ENCODE data around the gene DNAJC28.
"Not testable (repeated sequence)": the region's sequence is repeated elsewhere in the genome, so short reads cannot be mapped to it uniquely, and the experiment has no call there.

DNAJC28 gene

GRCh38 chr21:33491373-33492102 lies at the start of gene DNAJC28:
Gene DNAJC28 (minus strand): TSS chr21:33491716. CDS start chr21:33489393, 2,323 bp downstream.
- DNase-seq (ENCODE audit: low spot score): peak; percentile 97

GRCh38 chr21:33541105-33541711 lies 49.7 kb upstream of the DNAJC28 start:
- DNase-seq (ENCODE audit: low spot score): peak; percentile 65

DNA sequence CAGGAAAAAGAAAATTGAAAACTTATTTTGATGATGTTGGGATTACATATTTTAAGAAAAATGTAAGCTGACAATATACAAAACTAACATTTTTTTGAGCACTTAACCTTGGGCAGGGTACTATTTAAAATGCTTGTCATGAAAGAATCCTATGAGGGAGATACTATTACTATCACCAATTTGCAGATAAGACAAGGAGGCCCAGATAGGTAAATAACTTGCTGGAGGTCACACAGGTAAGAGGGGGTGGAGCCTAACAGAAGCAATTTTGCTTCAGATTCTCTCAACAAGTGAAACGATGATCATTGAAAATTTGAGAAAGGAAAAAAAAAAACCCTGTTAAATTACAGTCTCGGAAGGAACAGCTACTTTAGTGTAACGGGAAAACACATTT lies 49.2 kb upstream of the DNAJC28 start:
- peak; percentile 32 for DNase-seq (ENCODE audit: low spot score)

DNA sequence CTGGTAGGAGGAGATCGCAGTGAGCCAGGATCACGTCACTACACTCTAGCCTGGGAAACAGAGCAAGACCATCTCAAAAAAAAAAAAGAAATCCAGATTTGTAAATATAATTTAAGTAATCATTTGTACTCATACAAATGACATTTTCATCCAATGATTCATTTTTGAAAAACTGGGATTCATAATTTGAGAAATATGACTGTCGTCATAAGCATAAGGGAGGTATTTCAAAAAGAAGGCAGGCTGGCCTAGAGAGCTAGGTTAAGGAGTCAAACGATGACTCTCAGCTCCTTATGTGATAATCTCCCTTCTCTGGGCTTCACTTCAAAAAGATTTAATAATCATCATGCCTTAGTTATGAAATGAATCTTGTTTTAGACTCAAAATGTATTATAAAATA lies 48.1 kb upstream of the DNAJC28 start:
- DNase-seq (ENCODE audit: low spot score): no peak

- no peak for DNase-seq (ENCODE audit: low spot score)
These were observed 45.7 kb upstream of the DNAJC28 start for GRCh38 chr21:33537212-33537611.

DNA sequence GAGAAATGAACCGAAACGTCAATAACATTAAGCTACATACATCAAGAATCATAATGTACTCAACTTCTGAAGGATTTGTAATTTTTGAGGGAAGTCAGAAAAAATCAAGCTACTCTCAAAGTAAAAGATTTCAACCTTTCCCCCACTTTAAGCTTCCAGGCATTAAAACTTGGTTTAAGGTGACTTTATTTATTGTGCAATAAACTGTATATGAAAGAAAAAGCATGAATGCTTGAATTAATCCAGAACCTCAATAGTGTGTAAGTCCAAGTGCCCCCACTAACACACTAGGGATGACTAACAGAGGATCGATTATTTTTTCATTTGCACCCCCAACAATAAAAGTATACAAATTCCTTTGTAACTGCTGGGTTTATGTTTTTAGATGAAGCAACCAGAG lies 39.5 kb upstream of the DNAJC28 start:
- no peak for DNase-seq (ENCODE audit: low spot score)

- DNase-seq (ENCODE audit: low spot score): no peak
These were observed 31.4 kb upstream of the DNAJC28 start for GRCh38 chr21:33522953-33523349.

GRCh38 chr21:33522297-33522952 lies 30.9 kb upstream of the DNAJC28 start:
- no peak for DNase-seq (ENCODE audit: low spot score)

DNA sequence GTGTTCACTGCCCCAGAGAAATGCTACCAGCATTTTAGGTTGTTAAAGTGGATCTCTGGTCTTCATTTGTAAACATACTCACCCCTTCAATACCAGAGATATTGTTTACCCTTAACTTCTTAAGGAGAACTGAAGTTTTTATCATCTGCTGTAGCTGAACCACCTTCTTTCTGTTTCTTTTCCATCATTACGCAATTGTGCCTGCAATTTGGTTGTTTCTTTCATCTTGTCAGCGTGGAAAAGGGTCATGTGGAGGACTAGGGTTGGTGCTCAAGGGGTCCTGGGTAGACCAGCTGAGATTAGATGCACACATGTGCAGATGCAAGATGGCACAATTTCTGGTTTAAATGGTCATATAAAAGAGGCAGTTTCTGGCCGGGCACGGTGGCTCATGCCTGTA lies 27.4 kb upstream of the DNAJC28 start:
- DNase-seq (ENCODE audit: low spot score): no peak

DNA sequence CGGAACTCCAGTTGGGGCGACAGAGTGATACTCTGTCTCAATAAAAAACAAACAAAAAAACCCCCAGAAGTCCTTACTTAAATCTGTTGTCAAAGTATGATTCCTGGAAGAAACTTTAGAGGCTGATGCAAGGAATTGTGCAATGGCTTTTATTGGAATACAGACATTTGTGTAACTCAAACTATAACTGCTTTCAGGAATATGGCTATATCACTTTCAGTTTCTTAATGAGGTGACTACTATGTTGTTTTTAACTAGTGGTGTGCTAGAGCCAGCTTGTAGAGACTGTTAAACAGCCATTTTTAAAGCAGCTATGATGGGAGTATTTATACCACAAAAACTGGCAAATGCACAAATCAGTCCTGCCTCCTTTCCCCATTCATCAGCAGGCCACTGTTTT lies 22.7 kb upstream of the DNAJC28 start:
- no peak for DNase-seq (ENCODE audit: low spot score)

GRCh38 chr21:33512481-33512880 lies 21.0 kb upstream of the DNAJC28 start:
- DNase-seq (ENCODE audit: low spot score): no peak

- DNase-seq (ENCODE audit: low spot score): no peak
These were observed 20.1 kb upstream of the DNAJC28 start for GRCh38 chr21:33511639-33512038.

GRCh38 chr21:33510826-33511225 lies 19.3 kb upstream of the DNAJC28 start:
- no peak for DNase-seq (ENCODE audit: low spot score)

DNA sequence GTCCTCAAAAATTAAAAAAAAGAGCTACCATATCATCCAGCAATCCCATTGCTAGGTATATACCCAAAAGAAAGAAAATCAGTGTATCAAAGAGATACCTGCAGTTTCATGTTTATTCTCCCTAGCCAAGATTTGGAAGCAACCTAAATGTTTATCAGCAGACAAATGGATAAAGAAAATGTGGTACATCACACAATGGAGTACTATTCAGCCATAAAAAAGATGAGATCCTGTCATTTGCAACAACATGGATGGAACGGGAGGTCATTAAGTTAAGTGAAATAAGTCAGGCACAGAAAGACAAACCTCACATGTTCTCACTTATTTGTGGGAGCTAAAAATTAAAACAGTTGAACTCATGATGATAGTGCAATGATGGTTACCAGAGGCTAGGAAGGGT lies 15.5 kb upstream of the DNAJC28 start:
- DNase-seq (ENCODE audit: low spot score): not testable (repeated sequence)

DNA sequence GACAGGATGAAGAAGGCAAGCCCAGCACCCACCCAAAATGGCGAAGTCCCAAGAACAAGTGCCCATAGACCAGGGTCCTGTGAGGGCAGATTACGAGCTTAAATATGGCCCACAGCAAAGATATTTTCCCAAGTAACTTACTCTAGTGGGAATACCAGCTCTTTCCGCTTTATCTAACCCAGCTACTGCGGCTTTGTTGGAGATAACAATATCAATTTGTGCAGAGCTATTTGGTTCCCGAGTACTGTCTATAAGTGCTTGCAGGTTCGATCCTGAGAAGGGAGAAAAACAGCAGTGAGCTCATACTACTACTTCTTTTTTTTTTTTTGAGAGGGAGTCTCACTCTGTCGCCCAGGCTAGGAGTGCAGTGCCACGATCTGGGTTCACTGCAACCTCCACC lies 14.3 kb upstream of the DNAJC28 start:
- DNase-seq (ENCODE audit: low spot score): no peak

- DNase-seq (ENCODE audit: low spot score): peak; percentile 24
These were observed 4.8 kb upstream of the DNAJC28 start for GRCh38 chr21:33496345-33496744.

GRCh38 chr21:33495743-33496142 lies 4.2 kb upstream of the DNAJC28 start:
- no peak for DNase-seq (ENCODE audit: low spot score)

GRCh38 chr21:33493756-33494155 lies 2.2 kb upstream of the DNAJC28 start:
- DNase-seq (ENCODE audit: low spot score): no peak

GRCh38 chr21:33492571-33492970 lies 1.1 kb upstream of the DNAJC28 start:
- DNase-seq (ENCODE audit: low spot score): no peak

DNA sequence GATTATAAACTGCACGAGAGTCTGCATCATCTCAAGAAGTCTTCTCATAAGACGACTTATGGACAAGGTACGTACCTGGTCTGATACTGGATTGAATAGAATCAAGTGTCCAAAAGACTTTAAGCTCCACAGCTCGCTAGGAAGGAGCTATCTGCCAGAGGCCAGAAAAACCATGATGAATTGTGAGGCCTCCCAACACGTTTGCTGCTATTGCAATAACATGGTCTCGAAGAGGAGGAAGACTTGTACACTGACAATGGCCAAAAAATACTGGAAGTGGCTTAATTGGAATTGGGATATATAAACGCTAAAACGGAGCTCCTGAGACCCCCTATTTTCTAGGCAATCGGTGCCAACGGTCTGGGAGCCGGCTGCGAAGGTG lies 534 bp downstream of the DNAJC28 start:
- peak; percentile 39 for DNase-seq (ENCODE audit: low spot score)

DNA sequence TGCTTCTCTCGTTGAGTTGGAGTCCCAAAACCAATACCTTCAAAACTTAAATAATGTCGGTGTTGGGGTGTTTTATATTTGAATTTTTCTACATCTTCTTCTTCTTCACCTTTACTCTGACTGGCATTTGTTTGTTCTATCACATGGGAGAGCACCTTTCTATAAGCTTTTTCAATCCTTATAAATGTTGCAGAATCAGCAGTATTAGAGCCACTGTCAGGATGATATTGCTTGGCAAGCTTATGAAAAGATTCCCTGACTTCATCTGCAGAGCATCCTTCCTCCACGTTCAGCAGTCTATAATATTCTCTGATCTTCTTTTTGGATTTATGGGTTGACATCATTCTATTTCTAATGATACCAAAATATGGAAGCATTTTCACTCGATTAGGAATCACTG lies 2.6 kb downstream of the DNAJC28 start:
- no peak for DNase-seq (ENCODE audit: low spot score)

GRCh38 chr21:33487996-33488395 lies 3.5 kb downstream of the DNAJC28 start:
- no peak for DNase-seq (ENCODE audit: low spot score)

DNA sequence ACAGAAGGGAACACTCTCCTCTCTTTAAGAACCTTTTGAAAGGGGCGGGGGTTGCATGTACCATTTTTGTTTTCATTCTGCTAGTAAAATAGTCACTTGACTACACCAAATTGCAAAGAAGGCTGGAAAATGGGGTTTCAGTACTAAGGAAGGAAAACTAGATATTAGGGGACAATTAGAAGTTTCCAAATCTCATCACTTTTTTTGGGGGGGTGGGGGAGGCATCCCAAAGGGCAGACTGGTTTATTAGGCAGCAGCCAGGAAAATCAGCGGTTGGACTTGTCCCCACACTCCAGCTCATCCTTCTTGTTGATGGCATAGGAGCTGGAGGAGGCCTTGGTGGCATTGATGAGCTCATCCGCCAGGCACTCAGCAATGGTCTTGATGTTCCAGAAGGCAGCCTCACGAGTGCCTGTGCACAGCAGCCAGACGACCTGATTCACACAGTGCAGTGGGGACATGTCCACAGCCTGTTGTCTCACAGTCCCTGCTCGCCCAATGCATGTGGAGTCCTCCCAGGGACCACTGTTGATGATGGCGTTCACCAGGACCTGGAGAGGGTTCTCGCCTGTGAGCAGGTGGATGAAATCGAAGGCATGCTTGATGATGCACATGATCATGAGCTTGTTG lies 10.1 kb downstream of the DNAJC28 start:
- no peak for DNase-seq (ENCODE audit: low spot score)
